ENCODE data around the gene RING1.

RING1 gene

DNA sequence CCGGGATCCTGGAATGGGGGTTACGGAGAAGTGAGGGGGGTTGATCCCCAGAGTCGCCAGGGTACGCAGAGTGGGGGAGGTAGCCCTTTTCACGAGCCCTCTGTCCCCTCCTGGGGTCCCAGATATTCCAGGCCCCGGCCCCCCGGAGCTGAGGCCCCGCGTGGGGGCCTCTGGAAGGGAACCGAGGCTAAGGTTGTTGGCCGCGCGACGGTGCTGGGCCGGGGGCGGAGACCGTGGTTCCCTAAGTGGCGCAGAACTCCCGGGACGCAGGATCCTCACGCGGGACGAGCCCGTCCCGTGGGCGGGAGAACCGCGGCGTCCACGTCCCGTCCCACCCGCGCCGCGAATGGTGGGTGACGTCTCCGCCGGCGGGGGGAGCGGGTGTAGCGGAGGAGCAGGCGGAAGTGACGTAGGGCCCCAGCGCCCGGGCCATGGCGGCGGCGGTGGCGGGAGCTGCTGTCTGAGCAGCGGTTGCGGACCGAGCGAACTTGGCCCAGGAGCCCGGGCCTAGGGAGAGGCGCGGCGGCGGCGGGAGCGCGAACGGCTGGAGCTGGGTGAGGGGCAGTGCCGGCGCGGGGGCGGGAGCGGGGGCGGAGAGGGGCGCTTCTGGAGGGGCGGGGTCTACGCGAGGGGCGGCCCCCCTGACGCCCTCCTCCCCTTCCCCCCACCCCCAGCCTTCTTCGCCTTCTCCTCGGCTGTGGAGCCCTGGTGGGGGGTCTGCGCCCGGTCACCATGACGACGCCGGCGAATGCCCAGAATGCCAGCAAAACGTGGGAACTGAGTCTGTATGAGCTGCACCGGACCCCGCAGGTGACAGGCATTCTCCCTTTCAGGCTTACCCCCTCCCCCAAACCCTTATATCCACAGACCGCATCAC is at the start of gene RING1:
Gene RING1, plus strand, starts transcription at position 410 of the 877 bp plus-strand sequence. Its CDS starts 323 bp downstream, at position 733.
- DNase-seq (ENCODE audit: low read depth in 2 of 2): peak; percentile 66 to 86

DNA sequence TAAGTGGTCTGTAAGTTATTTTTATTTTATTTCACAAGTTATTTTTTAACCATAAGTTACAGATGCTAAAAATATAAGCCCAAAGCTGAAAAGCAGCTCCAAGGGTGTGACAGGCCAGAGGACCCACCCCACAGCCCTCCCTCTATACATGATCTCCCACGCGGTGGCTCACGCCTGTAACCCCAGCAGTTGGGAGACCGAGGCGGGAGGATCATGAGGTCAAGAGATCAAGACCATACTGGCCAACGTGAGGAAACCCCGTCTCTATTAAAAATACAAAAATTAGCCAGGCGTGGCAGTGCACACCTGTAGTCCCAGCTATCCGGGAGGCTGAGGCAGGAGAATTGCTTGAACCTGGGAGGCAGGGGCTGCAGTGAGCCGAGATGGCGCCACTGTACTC is 48.2 kb upstream of the RING1 start:
- DNase-seq (ENCODE audit: low read depth in 2 of 2): no peak

GRCh38 chr6:33160728-33161344 is 47.5 kb upstream of the RING1 start:
- no peak for DNase-seq (ENCODE audit: low read depth in 2 of 2)

DNA sequence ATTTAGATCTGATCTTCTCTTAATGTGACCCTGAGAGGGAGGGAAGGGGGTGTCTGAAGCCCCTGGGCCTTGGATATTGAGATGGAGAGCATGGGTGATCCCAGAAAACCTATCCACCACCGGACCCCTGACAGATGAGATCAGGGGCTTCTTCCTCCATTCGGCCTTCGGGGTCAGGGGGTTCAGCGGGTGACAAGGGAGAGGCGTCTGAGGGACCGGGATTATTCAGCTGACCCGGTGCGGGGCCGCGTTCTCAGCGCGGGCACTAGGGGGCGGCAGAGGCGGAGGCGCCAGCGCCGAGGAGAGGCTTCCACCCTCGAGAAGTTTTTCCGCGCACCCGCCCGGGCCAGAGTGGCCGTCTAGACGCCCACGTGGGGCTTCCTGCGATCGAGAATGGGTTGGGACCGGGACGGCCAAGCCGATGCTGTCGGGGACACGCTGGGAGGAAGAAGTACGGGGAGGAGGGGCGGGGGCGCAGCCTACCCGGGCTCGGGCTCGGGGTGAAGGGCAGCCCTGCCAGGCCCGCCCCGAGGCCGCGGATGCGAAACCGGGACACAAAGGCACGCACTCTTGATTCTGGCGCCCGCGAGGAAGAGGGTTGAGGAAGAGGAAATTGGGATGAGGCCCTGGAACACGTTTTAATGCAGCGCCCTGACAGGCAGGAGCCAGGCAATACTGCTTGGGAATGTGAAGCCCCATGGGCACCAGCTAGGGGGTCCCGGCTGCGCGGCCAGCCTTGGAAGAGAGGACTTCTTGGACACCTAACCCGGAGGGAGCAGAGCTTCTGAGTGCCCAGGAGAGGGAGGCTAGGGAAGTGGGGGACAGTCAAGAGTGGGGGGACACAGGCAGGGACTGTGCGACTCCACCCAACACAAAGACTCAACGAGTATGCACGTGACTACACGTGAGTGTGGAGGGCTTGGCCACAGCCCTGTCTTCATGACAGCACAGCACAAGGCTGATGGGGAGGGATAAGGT is 46.7 kb upstream of the RING1 start:
- peak; percentile 58 to 70 for DNase-seq (ENCODE audit: low read depth in 2 of 2)

GRCh38 chr6:33163540-33163939 is 44.8 kb upstream of the RING1 start:
- no peak for DNase-seq (ENCODE audit: low read depth in 2 of 2)

GRCh38 chr6:33164176-33164575 is 44.1 kb upstream of the RING1 start:
- DNase-seq (ENCODE audit: low read depth in 2 of 2): no peak

- no peak for DNase-seq (ENCODE audit: low read depth in 2 of 2)
Observed at GRCh38 chr6:33164665-33165373, 43.5 kb upstream of the RING1 start.

- no peak for DNase-seq (ENCODE audit: low read depth in 2 of 2)
Observed at GRCh38 chr6:33165581-33166258, 42.6 kb upstream of the RING1 start.

DNA sequence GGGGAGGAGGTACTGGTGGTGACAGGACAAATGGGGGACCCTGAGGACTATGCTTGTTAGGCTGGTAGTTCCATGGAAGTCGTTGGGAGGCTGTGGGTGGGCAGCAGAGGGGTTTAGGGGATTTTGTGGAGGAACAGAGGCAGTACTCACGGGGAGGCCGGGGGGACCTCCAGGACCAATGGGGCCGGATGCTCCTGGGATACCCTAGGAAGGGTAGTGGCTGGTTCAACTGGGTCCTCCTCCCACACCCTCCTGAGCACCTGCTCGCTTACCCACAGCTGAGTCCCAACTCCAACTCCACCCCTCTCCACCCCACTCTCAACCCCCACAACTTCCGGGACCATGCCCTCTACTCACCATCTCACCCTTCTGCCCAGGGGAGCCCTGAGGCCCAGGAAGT is 41.9 kb upstream of the RING1 start:
- no peak for DNase-seq (ENCODE audit: low read depth in 2 of 2)

GRCh38 chr6:33166811-33167210 is 41.5 kb upstream of the RING1 start:
- no peak for DNase-seq (ENCODE audit: low read depth in 2 of 2)

DNA sequence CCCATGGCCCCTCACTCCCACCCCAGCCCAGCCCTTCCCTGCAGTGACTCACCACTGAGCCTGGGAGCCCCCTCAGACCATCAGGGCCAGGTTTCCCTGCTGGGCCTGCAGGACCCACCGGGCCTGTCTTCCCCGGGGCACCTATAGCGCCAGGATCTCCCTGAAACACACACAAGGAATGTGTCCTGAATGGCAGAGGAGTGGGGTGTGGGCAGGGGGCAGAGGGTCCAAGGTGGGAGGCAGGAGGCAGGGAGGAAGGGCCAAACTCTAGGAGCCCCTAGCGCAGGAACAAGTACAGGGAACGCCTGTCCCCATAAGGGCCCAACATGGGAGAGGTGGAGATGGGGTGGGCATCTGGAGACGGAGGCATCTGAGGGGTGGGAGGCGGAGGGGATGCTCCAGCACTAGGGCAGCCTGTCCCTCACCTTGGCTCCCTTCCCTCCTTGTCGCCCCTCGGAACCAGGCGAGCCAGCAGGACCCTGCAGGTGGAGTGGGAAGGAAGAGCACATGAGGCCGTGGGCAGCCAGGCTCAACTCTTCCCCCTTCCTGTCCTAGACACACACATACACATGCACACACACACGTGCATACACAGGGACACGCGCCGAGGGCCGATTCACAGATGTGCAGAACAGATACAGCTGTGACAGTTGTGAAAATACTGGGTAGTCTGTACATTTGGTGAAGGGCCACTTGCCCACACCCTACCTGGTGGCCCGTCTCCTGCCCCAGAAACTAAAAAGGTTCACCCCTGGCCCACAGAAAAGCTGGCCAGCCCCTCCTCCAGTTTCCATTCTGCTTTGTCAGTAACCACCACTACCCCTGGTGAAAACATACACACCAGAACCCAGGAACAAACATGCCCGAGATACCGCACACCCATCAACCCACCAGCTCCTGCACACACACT is 40.7 kb upstream of the RING1 start:
- DNase-seq (ENCODE audit: low read depth in 2 of 2): no peak

DNA sequence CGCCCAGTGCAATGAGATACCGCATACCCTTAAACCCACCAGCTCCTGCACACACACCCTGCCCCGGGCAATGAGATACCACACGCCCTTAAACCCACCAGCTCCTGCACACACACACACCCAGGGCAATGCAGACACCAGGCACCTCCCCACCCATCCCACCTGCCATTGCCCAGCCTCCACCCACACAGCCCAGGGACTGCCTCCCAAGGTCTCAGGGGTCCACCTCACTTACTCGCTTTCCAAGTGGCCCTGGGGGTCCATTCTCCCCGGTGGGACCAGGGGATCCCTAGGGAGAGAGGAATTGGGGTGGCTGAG is 40.1 kb upstream of the RING1 start:
- DNase-seq (ENCODE audit: low read depth in 2 of 2): no peak

- DNase-seq (ENCODE audit: low read depth in 2 of 2): no peak
Observed at GRCh38 chr6:33168639-33169038, 39.7 kb upstream of the RING1 start.

DNA sequence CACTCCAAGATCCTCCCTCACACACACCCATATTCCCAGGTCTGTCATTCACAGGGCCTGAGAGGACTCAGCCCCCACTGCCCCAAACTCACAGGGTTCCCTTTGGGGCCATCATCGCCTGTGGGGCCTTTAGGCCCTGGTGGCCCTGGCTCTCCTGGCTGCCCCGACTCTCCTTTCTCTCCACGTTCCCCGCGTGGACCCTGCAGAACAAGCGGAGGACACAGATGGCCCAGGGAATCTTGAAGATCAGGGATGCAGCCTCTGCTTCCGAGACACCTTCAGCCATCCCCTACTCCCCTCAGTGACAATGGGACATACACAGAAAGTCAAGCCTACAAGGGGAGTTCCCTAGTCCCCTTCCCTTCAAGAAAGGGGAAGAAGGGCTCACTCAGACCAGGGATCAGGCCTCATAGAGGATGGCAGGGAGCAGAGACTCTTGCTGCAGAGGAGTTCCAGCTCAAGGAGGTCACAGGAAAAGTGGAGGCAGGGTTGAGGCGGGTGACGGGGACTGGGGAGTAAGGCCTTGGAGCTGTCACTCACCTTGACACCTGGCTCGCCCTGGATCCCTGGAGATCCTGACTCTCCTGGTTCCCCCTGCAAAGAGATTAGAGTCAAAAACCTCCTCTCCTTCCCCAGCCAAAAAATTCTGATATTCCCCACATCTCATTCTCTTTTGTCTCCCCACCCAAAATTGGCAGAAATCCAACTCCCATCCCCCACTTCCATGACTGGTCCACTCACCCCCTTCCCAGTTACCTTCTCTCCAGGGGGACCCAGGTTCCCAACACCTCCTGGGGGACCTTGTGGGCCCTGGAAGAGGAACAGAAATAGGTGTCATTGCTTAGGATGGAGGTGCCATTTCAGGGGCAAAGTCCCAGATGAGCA is 38.8 kb upstream of the RING1 start:
- no peak for DNase-seq (ENCODE audit: low read depth in 2 of 2)

GRCh38 chr6:33170176-33171015 is 37.9 kb upstream of the RING1 start:
- no peak for DNase-seq (ENCODE audit: low read depth in 2 of 2)

- no peak for DNase-seq (ENCODE audit: low read depth in 2 of 2)
Observed at GRCh38 chr6:33171016-33171879, 37.1 kb upstream of the RING1 start.
